DMS 273 (cell line): Measurements from ENCODE around the gene CELA2A.
"Not testable (repeated sequence)": the region's sequence is repeated elsewhere in the genome, so short reads cannot be mapped to it uniquely, and the experiment has no call there.

Source experiments
- DNase-seq: peaks from one replicate; lab custom pipeline; 2025; ENCODE audit not compliant: unreplicated experiment; lab: John Stamatoyannopoulos, UW

Gene CELA2A

DNA sequence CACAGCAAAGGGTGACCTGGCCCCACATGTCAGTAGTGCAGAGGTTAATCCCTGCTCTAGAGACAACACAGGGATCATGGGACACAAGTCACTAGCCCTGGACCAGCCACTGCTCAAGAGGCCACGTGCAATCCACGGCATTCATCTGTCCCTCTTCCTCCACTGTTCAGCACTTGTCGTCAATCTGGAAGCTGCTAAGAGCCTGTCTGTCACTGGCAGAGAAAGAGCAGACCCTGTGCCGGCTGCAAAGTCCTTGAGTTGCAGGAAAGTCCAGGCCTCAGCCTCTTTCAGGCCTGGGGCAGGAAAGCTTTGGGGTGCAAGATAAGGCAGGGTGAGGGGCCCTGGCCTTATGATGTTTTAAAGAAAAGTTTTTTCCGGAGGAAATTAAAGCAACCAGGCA, 36.1 kb downstream of the CELA2A start:
- DNase-seq, result no peak

DNA sequence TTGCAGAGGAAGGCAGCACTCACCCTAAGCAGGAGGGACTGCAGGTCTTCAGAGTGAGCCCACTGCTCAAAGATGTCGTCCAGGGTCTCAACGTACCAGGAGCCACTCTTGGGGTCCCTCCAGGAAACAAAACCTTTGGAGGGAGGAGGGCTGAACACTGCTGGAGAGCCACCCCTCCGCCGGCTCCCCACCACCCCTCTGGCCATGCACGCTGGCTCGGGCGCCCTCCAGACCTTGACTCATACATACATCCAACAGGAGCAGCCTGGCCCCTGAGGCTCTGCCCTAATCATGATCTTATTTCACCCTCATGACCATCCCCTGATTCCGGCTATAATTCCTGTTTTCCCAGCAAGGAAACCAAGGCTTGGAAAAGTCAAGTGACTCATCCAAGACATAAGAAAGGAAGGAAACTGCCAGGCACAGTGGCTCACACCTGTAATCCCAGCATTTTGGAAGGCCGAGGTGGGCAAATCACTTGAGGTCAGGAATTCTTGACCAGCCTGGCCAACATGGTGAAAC, 37.4 kb downstream of the CELA2A start:
- no peak for DNase-seq

DNA sequence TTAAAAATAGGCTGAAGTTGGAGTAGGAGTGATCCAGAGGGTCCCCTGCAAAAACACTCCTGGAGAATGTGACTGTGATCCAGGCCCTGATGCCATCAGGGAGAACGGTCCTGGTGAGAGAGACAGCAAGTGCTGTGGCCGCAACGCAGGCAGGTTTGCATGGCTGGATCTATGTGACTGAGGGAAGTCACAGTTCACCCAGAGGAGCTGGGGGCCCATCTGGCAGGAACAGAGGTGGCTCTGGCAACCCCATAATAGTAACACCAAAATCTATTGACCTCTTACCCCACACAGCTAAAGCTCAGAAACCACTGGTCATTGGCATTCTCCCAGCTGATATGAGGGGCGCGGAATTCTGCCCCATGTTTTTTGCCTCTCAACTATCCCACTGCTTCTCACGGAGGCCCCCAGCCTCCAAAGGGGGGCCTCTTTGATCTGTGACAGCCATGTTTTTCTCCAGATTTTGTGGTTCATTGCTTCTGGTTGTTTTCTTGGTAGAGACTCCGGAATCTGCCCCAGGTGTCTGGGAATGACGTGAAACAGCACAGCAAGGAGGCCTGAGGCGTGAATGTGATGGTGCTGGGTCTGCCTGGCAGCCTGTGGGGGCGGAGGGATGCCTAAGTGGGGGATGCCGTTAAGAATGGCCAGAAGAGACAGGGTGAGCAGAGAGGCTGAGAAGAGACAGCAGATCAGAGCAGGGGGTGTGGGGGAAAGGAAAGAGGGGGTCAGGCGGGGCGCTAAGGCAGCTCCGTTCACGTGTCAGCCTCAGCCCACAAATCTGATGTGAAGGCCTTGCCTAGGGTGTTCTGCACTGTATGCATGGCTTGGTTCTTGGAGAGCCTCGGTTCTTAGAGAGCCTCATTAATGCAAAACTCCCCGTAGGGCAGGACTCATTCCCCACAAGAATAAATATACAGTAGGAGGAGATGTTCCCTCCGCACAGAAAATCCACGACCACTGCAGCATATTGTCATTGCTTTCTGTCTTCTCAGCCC, 43.9 kb downstream of the CELA2A start:
- no peak for DNase-seq

DNA sequence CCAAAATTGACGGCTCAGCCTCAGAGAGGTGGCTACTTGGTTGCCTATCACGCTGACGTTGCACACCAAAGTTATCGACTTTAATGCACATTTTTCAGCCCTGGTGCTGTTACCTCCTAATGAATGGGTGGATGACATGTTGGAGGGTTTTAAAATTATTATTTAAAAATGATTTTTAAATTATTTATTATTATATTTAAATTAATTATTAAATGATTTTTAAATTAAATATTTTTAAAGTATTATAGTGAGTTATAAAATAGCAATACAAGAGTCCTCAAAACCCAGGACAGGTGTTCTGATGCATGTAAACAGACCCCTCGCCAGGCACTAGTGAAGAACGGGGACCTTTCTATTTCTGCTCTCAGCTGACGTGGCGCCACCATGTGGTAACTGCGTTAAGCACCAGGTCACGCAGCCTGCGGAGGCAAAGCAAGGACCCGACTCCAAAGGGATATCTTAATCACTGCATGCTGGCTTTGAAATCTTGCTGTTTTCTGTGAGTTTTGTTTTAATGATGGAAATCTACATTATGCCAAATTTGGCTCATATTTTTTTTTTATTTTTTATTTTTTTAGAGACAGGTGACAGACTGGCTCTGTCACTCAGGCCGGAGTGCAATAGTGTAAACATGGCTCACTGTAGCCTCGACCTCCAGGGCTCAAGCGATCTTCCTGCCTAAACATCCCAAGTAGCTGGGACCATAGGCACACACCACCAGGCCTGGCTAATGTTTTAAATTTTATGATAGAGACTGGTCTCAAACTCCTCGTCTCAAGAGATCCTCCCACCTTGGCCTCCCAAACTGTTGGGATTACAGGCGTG, 44.9 kb downstream of the CELA2A start:
- DNase-seq, result peak; percentile 90

DNA sequence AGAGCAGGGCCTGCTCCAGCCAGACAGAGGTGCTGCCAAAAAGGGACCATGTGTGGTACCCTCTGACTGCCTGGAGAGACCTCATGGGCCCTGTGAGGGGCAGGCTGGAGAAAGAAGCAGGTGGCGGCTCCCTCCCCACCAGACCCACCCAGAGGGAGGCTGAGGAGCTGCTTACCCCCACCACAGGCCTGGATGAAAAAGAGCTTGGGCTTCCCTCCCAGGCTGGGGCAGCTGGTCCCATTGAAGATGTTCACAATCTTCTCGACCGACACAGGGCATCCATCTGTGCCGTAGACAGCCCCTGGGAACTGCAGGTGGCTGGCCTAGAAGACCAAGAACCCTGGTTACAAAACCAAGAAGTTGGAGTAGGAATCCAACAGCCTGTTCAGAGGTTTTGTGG, 47.9 kb downstream of the CELA2A start:
- peak; percentile 59 for DNase-seq

DNA sequence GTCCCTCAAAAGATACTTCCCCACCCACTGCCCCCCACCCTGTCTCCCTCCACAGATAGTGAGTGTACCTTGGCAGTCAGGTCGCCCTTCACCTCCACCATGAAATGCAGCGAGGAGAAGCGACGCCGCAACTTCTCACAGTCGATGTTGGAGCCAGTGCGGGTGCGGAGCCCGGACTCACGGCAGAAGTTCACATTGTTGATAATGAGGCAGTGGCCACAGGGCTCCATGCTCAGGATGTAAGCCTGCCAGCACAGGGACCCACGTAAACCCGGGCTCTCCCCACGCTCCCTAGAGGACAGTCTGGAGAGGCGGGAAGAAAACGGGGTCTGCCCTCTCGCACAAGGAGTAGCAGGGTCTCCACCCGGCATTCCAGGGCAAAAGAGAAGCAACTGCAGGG, 50.3 kb downstream of the CELA2A start:
- DNase-seq, result no peak

DNA sequence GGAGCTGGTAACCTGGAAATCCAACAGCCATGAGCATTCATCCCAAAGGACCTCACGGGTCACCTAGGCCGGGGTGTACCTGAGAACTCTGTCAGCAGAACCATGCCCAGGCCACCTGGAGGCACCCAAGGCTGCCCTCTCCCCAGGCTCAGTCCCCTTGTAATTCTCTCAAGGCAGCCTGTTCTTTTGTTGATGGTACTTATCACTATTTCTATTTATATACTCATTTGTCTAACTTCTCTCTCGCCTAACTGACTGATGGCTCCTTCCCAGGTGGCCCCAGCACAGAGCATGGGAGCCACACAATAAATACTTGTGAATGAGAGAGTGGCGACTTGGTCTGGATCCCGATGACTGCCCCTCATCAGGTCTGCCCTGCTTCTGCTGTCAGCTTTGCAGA, 50.7 kb downstream of the CELA2A start:
- DNase-seq, result no peak

DNA sequence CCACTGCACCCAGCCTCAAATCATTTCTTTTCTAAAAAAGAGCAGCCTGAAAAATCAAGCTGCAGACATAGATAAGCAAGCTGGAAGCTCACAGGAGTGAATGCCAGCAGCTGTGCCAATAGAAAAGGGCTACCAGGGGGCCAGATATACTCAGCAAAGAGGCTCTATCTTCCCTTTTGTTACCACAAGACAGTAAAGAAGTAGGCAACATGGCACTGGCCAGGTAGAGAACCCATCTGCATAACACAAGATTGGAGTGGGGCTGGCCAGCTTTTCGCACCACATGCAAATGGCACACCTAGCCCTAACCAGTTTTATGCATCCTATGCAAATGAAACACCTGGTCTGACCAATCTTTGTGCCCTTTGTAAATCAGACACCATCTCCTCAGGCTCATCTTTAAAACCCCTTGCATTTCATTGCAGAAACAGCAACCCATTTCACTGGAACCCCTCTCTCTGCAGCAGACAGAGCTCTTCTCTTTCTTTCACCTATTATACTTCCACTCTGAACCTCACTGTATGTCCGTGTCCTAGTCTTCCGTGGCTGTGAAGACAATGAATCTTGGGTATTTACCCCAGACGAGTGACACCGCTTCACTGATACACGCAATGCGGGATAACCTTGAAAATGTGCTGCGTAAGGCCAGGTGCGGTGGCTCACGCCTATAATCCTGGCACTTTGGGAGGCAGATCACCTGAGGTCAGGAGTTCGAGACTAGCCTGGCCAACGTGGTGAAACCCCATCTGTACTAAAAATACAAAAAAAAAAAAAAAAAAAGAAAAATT, 52.4 kb downstream of the CELA2A start:
- DNase-seq, result no peak

DNA sequence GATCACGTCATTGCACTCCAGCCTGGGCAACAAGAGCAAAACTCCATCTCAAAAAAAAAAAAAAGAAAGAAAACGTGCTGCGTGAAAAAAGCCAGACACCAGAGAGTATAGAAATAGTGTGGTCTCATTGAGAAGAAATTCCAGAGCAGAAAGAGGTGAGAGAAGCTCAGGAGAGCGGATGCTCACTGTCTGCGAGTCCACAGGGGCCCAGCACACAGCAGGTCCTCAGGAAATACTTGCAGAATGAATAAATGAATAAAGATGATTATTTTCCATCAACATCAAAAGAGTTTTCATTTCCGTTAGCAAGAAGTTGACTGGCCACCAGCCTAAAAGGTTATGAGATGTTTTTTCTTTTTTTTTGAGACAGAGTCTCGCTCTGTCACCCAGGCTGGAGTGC, 53.1 kb downstream of the CELA2A start:
- DNase-seq, result no peak

DNA sequence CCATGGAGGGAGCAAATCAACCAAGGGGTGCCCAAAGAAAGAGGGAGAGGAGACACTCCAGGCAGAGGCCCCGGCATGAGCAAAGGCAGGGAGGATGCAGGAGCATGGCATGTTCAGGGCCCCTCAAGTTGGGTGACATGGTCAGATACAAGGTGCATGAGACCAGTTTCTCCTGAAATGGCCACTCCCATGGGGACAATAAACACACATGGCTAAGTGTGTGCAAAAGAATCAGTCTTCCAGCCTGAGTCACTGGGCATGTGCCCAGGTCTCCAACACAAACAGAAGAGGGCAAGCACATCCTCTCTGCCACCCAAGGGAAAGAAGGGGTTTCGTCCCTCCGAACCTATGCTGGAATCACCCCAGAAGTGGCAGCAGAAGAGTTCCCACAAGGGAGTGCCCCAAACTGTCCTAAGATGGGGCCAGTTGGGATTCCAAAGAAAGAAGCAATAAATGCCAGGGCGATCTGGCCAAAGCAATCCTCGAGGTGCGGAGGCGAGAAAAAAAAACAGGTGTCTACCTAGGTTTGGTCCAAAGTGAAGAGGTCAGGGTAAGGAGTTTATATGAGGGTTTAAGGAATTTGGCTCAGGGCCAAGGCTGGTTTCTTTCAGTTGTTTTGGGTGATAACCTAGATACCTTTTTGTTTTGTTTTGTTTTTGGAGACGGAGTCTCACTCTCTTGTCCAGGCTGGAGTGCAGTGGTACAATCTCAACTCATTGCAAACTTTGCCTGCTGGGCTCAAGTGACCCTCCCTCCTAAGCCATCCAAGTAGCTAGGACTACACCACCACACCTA, 54.3 kb downstream of the CELA2A start:
- DNase-seq, result no peak

DNA sequence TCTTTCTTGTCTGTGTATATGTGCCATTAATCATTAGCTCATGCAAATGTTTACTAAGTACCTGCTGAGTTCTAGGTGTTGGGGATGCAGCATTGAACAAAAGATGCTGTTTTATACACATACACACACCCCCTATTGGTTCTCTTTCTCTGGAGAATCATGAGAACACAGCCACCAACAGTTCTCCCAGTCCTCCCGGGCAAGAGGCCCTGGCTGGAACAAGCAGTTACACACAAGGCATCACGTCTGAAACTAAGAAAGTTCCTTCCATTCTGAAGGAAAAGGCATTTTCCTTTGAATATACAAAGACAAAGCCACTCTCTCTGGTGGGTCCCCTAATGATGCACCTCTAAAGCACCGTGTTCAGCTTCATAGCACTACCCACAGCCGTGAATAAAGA, 56.7 kb downstream of the CELA2A start:
- DNase-seq, result no peak

DNA sequence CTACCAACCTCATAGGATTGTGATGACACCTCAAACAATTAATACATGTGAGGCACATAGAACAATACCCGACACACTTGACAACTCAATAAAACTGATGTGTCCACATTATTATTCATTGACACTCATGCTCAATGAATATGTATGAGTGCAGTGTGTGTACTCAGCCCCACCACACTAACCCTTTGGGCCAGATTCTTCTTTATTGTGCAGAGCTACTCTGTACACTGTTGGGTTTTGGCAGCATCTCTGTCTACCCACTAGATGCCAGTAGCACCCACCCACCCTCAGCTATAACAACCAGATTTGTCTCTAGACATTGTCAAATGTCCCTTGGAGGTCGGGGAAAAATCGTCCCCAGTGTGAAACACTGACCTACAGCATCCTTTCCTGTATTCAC, 57.4 kb downstream of the CELA2A start:
- DNase-seq, result no peak

DNA sequence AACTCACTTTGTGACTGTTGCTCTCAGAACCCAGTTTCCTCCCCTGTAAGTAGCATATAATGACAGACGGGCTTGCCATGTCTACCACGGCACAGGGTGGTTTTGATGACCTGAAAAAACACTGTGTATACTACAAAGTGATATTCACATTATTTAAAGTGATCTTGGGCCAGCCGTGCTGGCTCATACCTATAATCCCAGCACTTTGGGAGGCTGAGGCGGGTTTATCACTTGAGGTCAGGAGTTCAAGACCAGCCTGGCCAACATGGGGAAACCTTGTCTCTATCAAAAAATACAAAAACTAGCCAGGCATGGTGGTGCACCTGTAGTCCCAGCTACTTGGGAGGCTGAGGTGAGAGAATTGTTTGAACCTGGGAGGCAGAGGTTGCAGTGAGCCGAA, 58.0 kb downstream of the CELA2A start:
- not testable (repeated sequence) for DNase-seq

DNA sequence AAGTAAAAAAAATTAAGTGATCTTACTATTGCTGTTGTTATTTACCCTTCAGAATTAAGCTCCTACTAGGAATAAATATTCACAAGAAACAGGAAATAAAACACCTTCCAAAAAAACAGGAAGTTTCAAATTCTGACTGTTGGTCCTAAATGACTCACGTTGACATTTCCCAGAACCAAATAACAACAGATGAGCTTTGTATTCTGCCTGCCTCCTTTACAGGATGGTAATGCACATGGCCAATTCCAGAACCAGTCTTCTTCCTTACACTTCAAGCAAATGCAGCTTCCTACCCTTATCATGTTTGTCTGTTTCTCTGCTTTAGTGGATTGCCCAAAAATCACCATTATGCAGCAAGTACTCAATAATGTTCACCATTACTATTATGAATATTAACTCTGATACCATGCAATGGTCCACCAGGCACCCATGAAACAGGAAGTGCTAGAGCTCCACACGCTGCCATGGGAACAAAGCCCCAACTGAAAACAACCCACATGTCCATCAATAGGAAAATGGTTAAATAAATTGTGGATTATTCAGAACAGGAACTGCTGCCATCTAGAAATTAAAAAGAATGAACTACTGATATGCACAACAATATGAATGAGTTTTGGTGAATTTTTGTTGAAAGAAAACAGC, 58.6 kb downstream of the CELA2A start:
- DNase-seq, result no peak

DNA sequence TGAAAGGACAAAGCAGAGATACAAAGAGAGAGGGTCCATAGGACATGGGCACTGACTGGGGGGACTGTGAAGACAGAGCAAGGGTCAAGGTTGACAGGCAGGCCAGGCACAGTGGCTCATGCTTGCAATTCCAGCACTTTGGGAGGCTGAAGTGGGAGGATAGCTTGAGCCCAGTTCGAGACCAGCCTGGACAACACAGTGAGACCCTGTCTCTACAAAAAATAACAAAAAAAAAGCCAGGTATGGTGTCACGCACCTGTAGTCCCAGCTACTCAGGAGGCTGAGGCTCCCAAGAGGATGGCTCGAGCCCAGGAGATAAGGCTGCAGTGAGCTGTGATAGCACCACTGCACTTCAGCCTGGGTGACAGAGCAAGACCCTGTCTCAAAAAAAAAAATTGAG, 63.1 kb downstream of the CELA2A start:
- DNase-seq, result no peak

DNA sequence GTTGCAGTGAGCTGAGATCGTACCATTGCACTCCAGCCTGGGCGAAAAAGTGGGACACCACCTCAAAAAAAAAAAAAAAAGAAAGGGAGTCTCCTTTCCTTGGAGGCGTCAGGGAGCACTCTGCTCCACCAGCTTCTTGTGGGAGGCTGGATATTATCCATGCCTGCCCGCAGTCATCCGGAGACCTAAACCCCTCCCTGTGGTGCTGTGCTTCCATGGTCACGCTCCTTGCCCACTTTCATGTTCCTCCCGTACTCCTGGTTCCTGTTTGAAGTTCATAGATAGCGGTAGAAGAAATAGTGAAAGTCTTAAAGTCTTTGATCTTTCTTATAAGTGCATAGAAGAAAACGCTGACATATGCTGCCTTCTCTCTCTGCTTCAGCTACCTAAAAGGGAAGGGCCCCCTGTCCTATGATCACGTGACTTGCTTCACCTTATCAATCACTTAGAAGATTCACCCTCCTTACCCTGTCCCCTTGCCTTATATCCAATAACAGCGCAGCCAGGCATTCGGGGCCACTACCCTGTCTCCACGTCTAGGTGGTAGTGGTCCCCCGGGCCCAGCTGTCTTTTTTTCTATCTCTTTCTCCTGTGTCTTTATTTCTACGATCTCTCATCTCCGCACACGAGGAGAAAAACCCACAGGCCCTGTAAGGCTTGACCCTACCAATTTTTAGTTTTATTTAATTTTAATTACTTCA, 64.8 kb downstream of the CELA2A start:
- not testable (repeated sequence) for DNase-seq
